WI38 (cell line): Measurements from ENCODE around the gene P2RY11.

Experiments used
- H3K4me3 ChIP-seq: 2 replicates; pipeline ENCODE4 v1.5.1; 2011; ENCODE audit warnings: low read depth, mild to moderate bottlenecking, control low read depth, low read length
- TF ChIP-seq, protein P1 (sequence below): IDR thresholded peaks from 2 replicates; pipeline ENCODE4 v1.5.1; 2012; ENCODE audit warnings: low read depth, mild to moderate bottlenecking, control low read depth, low read length

The P2RY11 gene

DNA sequence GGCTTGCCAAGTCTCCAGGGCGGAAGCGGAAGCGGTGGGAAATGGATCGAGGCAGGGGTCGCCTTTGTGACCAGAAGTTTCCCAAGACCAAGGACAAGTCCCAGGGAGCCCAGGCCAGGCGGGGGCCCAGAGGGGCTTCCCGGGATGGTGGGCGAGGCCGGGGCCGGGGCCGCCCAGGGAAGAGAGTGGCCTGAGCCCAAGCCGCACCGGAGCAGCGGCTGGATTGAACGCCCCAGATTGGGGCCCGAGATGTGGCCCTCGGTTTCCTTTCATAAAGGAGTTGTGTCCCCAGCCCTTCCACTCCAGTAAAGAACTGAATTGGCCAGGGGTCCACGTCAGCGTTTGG, 548 bp upstream of the P2RY11 start:
- TF ChIP-seq, protein P1, sequence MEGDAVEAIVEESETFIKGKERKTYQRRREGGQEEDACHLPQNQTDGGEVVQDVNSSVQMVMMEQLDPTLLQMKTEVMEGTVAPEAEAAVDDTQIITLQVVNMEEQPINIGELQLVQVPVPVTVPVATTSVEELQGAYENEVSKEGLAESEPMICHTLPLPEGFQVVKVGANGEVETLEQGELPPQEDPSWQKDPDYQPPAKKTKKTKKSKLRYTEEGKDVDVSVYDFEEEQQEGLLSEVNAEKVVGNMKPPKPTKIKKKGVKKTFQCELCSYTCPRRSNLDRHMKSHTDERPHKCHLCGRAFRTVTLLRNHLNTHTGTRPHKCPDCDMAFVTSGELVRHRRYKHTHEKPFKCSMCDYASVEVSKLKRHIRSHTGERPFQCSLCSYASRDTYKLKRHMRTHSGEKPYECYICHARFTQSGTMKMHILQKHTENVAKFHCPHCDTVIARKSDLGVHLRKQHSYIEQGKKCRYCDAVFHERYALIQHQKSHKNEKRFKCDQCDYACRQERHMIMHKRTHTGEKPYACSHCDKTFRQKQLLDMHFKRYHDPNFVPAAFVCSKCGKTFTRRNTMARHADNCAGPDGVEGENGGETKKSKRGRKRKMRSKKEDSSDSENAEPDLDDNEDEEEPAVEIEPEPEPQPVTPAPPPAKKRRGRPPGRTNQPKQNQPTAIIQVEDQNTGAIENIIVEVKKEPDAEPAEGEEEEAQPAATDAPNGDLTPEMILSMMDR = no peak
- H3K4me3 ChIP-seq = no peak overlapping the region

DNA sequence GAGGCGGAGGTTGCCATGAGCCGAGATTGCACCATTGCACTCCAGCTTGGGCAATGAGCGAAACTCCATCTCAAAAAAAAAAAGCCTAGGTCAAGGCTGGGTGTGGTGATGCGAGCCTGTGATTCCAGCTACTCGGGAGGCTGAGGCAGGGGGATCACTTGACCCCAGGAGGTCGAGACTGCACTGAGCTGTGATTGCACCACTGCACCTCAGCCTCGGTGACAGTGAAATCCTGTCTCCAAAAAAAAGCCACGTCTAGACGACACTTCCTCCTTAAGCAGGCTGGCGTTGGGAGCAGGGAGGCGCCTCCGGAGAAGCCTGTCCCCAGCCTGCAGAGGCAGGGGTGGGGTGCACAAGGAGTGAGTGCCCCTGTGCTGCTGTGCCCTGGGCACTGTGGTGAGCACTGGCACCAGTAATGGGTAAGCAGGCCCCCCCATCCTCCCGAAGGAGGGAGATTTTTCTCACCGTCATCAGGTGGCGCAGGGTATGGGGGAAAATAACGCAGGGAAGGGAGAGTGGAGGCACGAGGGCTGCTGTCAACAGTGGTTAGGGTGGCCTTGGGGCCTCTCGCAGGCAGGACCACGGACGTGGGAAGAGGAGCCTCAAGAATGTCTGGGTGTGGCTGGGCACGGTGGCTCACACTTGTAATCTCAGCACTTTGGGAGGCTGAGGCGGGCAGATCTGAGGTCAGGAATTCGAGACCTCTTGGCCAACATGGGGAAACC, 706 bp downstream of the P2RY11 start:
- H3K4me3 ChIP-seq = no peak overlapping the region

DNA sequence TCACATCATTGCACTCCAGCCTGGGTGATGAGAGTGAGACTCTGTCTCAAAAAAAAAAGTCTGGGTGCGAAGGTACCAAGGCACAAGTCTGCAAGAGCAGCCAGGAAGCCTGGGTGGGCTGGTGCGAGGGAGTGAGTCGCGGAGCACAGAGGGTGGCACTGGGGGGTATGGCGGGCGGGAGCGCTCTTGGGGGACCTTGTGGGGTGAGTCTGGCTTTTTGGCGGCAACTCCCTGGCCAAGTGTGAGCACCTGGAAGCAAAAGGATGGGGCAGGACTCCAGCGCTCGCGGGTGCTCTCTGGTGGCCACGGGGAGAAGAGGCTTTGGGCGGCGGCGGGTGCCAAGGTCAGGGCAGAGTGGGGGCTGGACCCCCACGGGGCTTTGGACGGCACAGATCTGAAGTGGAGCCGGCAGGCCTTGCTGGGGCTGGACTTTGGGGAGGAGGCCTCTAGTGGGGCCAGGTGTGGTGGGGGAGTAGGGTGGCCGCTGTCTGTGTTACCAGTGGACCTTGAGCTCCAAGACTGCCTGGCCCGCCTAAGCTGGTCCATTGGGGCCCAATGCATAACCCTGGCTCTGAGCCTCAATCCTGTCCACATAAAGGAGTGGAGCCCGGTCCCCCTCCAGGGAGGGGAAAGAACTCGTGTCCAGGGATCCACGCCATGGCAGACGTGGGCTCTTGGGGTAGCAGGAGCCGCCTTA, 1.6 kb downstream of the P2RY11 start:
- H3K4me3 ChIP-seq = no peak overlapping the region
- TF ChIP-seq, protein P1 = peak; percentile 54

More for the DNA sequence above, 706 bp downstream of the P2RY11 start:
- TF ChIP-seq, protein P1 = no peak

DNA sequence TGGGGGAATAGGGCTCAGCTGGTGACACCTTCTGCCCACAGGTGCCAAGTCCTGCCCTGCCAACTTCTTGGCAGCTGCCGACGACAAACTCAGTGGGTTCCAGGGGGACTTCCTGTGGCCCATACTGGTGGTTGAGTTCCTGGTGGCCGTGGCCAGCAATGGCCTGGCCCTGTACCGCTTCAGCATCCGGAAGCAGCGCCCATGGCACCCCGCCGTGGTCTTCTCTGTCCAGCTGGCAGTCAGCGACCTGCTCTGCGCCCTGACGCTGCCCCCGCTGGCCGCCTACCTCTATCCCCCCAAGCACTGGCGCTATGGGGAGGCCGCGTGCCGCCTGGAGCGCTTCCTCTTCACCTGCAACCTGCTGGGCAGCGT, 2.1 kb downstream of the P2RY11 start:
- TF ChIP-seq, protein P1 = no peak
- no peak overlapping the region for H3K4me3 ChIP-seq

DNA sequence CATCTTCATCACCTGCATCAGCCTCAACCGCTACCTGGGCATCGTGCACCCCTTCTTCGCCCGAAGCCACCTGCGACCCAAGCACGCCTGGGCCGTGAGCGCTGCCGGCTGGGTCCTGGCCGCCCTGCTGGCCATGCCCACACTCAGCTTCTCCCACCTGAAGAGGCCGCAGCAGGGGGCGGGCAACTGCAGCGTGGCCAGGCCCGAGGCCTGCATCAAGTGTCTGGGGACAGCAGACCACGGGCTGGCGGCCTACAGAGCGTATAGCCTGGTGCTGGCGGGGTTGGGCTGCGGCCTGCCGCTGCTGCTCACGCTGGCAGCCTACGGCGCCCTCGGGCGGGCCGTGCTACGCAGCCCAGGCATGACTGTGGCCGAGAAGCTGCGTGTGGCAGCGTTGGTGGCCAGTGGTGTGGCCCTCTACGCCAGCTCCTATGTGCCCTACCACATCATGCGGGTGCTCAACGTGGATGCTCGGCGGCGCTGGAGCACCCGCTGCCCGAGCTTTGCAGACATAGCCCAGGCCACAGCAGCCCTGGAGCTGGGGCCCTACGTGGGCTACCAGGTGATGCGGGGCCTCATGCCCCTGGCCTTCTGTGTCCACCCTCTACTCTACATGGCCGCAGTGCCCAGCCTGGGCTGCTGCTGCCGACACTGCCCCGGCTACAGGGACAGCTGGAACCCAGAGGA, 2.6 kb downstream of the P2RY11 start:
- no peak overlapping the region for H3K4me3 ChIP-seq
- TF ChIP-seq, protein P1 = no peak

DNA sequence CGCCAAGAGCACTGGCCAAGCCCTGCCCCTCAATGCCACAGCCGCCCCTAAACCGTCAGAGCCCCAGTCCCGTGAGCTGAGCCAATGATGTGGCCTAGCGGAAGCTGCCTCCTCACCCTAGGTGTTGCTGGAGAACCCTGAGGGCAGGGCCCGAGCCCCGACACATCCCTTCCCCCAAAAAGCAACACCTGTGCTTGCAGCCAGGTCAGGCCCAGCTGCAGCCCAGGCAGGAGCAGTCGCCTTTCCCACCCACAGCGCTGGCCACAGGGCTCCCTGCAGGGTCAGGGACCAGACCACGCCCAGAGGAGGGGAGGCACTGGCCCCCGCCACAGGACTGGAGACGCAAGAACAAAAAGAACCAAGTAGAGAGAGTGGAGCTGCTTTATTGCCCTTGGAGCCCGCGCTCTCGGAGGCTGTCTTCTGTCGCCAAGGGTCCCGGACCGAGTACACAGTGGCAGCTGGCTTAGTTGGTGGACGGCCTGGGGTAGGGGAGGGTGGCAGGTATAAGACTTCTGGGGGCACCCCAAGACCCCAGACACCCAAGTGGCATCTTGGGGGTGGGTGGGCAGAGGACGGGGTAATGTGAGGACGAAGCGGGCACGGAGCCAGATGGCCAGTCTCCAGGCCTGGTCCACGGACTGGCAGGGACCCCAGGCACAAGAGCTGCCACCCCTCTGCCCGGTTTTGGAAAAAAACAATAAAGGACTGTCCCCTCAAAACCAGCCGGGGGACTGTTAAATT, 3.3 kb downstream of the P2RY11 start:
- H3K4me3 ChIP-seq = no peak overlapping the region
- TF ChIP-seq, protein P1 = no peak
